ENCODE data around the gene AUP1.

- TF ChIP-seq CTCF (IDR thresholded peaks at IDR 0.05) (no peak), POLR2A (IDR thresholded peaks at IDR 0.05) (no peak)
Observed at GRCh38 chr2:74527741-74528140, 1.8 kb downstream of the AUP1 start.
